GOT3 (cell line): ENCODE data around the gene KLK1.
"Not testable (repeated sequence)": the region's sequence is repeated elsewhere in the genome, so short reads cannot be mapped to it uniquely, and the experiment has no call there.

ENCODE experiments used
- DNase-seq: peaks from one replicate; lab custom pipeline; 2025; ENCODE audit warnings: mixed read lengths; lab: John Stamatoyannopoulos, UW

Gene KLK1

GRCh38 chr19:50814883-50815282, 8.7 kb downstream of the KLK1 start:
- no peak for DNase-seq

- DNase-seq, result no peak
Observed at GRCh38 chr19:50812474-50812873, 11.1 kb downstream of the KLK1 start.

GRCh38 chr19:50811622-50812238, 11.9 kb downstream of the KLK1 start:
- DNase-seq, result not testable (repeated sequence)

- no peak for DNase-seq
Observed at GRCh38 chr19:50808856-50809255, 14.7 kb downstream of the KLK1 start.

GRCh38 chr19:50804420-50805272, 18.9 kb downstream of the KLK1 start:
- peak; percentile 95 for DNase-seq

GRCh38 chr19:50803633-50804419, 19.8 kb downstream of the KLK1 start:
- DNase-seq, result no peak

GRCh38 chr19:50801107-50801506, 22.5 kb downstream of the KLK1 start:
- no peak for DNase-seq

- DNase-seq, result no peak
Observed at GRCh38 chr19:50799547-50799851, 24.1 kb downstream of the KLK1 start.

GRCh38 chr19:50798659-50799546, 24.7 kb downstream of the KLK1 start:
- no peak for DNase-seq

- no peak for DNase-seq
Observed at GRCh38 chr19:50797781-50798658, 25.6 kb downstream of the KLK1 start.

GRCh38 chr19:50797429-50797780, 26.2 kb downstream of the KLK1 start:
- no peak for DNase-seq

- no peak for DNase-seq
Observed at GRCh38 chr19:50796634-50797428, 26.8 kb downstream of the KLK1 start.

- DNase-seq, result no peak
Observed at GRCh38 chr19:50796128-50796633, 27.4 kb downstream of the KLK1 start.

GRCh38 chr19:50795664-50796073, 27.9 kb downstream of the KLK1 start:
- DNase-seq, result no peak

- DNase-seq, result no peak
Observed at GRCh38 chr19:50794876-50795663, 28.5 kb downstream of the KLK1 start.

- DNase-seq, result no peak
Observed at GRCh38 chr19:50794074-50794875, 29.3 kb downstream of the KLK1 start.

GRCh38 chr19:50793558-50794065, 30.0 kb downstream of the KLK1 start:
- DNase-seq, result no peak
